Lung microvascular endothelial cell (primary cell): Measurements from ENCODE around the gene SEC62. TPM values are rescaled to one million over a fixed set of nuclear protein-coding genes. Genes with fewer than 3 reads are reported as not detected.

Experiments used
- total RNA-seq: library from RNA; depleted of rRNA; stranded (reverse); fragments of >200 nt; gene quantifications from 2 replicates; pipeline ENCODE4 v1.2.1, GENCODE V29; 2014

Gene SEC62
- total RNA-seq, 1 donor from 2014 or later: 33.9 TPM

Other genes with a start within 250 kb of the SEC62 start
- 118 and 137 TPM in 2 replicates for gene TERC, start 201.7 kb upstream of the SEC62 start, total RNA-seq
- gene ACTRT3, start 197.2 kb upstream of the SEC62 start, total RNA-seq: 0.99 and 2.0 TPM in 2 replicates
- gene MYNN, start 193.4 kb upstream of the SEC62 start, total RNA-seq: 15.0 and 20.0 TPM in 2 replicates
- gene LRRIQ4, start 153.9 kb upstream of the SEC62 start, total RNA-seq: not detected in 2 replicates
- 0.60 and 1.3 TPM in 2 replicates for gene LRRC34, start 153.9 kb upstream of the SEC62 start, total RNA-seq
- not detected in 2 replicates for gene LRRC31, start 96.9 kb upstream of the SEC62 start, total RNA-seq
- gene SAMD7, start 55.2 kb upstream of the SEC62 start, total RNA-seq: not detected in 2 replicates
- gene GPR160, start 71.2 kb downstream of the SEC62 start, total RNA-seq: 0.99 and 1.7 TPM in 2 replicates
- 9.6 and 15.3 TPM in 2 replicates for gene PHC3, start 214.9 kb downstream of the SEC62 start, total RNA-seq